ENCODE results near the gene CDKN2B.

The CDKN2B gene

DNA sequence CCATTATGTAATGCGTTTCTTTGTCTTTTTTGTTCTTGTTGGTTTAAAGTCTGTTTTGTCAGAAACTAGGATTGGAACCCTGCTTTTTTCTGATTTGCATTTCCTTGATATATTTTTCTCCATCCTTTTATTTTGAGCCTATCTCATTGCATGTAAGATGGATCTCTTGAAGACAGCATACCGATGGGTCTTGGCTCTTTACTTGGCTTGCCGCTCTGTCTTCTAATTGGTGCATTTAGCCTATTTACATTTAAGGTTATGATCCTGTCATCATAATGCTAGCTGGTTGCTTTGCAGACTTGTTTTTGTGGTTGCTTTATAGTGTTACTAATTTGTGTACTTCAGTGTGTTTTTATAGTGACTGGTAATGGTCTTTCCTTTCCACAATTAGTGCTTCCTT lies 13.3 kb upstream of the CDKN2B start:
- H3K27ac Mint-ChIP-seq: no peak overlapping the region
- peaks cover 9% of the 10 kb centered on the region for H3K36me3 Mint-ChIP-seq
- no peak for DNase-seq (ENCODE audit: low spot score in 2 of 2)
- peaks cover 2% of the 10 kb centered on the region for H3K27me3 Mint-ChIP-seq
- peaks cover 6% of the 10 kb centered on the region for H3K9me3 Mint-ChIP-seq
- ATAC-seq (ENCODE audit: low read depth): no peak
- H3K4me1 Mint-ChIP-seq: no peaks in the 10 kb centered on the region
- H3K4me3 Mint-ChIP-seq: no peak overlapping the region

DNA sequence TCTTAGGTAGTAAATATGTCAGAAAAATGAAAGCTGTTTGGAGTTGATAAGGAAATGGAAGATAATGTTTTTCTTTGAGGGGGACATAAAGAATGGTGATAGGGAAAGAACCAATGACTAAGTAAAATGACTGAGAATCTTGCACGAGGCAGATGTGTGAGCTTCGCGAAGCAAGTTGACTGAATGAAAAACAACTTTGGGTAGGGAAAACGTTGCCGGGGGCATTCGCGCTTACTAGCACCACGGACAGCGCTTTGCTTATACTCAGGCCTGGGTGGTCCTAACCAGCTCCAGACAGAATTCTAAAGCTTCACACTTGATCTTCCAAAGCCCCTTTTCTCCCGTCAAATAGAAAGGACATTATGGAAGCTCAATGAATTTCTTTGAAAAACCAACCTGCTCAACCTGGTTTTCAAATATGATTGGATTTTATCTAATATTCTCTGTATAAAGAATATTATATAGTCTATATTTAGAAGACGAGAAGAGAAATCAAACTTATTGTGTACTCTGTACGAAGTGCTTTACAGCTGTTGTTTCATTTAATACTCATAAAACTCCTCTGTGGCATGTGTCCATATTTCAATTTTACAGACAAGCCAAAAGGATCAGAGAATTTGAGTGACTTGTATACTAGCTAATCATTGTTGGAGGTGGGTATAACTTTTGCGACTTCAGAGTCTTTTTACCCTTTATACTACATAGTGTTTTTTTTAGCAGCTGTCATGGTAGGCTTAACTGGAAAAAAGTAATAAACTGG lies 1.9 kb upstream of the CDKN2B start:
- no peak overlapping the region for H3K4me3 Mint-ChIP-seq
- H3K27ac Mint-ChIP-seq: no peak overlapping the region
- DNase-seq (ENCODE audit: low spot score in 2 of 2) (no peak), ATAC-seq (ENCODE audit: low read depth) (no peak)
- H3K9me3 Mint-ChIP-seq: no peaks in the 10 kb centered on the region
- H3K27me3 Mint-ChIP-seq: peaks cover under 1% of the 10 kb centered on the region
- peaks cover 12% of the 10 kb centered on the region for H3K4me1 Mint-ChIP-seq
- no peaks in the 10 kb centered on the region for H3K36me3 Mint-ChIP-seq

GRCh38 chr9:22009506-22009867 lies 382 bp upstream of the CDKN2B start:
- peaks cover 10% of the 10 kb centered on the region for H3K27me3 Mint-ChIP-seq
- DNase-seq (ENCODE audit: low spot score in 2 of 2) (no peak), ATAC-seq (ENCODE audit: low read depth) (peak; percentile 48)
- H3K27ac Mint-ChIP-seq: peak overlapping the region; percentile 65
- no peaks in the 10 kb centered on the region for H3K36me3 Mint-ChIP-seq
- no peaks in the 10 kb centered on the region for H3K9me3 Mint-ChIP-seq
- peak overlapping the region; percentile 94 for H3K4me3 Mint-ChIP-seq
- H3K4me1 Mint-ChIP-seq: peaks cover 22% of the 10 kb centered on the region

DNA sequence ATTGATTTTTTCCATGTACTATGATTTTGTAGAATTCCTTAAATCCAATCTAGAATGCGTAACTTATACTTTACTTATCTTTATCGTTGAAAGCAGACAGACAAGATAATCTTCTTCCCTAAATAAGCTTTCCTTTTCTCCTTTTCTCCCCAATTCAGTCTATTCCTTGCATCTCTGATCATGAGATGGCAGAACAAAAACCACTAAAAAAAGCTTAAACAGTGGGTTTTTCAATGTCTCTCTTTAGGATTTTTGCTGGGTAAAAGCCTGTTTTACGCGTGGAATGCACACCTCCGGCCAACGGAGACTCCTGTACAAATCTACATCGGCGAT lies 755 bp downstream of the CDKN2B start:
- Mint-ChIP-seq H3K27ac (peak overlapping the region; percentile 65), H3K9me3 (no peaks in the 10 kb centered on the region), H3K36me3 (no peaks in the 10 kb centered on the region), H3K4me1 (peaks cover 25% of the 10 kb centered on the region), H3K27me3 (peaks cover 12% of the 10 kb centered on the region), H3K4me3 (peak overlapping the region; percentile 94)
- DNase-seq (ENCODE audit: low spot score in 2 of 2) (no peak), ATAC-seq (ENCODE audit: low read depth) (no peak)

- Mint-ChIP-seq H3K27me3 (peaks cover 12% of the 10 kb centered on the region), H3K4me1 (peaks cover 25% of the 10 kb centered on the region), H3K4me3 (no peak overlapping the region), H3K36me3 (no peaks in the 10 kb centered on the region), H3K9me3 (no peaks in the 10 kb centered on the region), H3K27ac (peak overlapping the region; percentile 33)
- DNase-seq (ENCODE audit: low spot score in 2 of 2): no peak
- no peak for ATAC-seq (ENCODE audit: low read depth)
These were observed 3.2 kb downstream of the CDKN2B start for GRCh38 chr9:22005702-22006606.

DNA sequence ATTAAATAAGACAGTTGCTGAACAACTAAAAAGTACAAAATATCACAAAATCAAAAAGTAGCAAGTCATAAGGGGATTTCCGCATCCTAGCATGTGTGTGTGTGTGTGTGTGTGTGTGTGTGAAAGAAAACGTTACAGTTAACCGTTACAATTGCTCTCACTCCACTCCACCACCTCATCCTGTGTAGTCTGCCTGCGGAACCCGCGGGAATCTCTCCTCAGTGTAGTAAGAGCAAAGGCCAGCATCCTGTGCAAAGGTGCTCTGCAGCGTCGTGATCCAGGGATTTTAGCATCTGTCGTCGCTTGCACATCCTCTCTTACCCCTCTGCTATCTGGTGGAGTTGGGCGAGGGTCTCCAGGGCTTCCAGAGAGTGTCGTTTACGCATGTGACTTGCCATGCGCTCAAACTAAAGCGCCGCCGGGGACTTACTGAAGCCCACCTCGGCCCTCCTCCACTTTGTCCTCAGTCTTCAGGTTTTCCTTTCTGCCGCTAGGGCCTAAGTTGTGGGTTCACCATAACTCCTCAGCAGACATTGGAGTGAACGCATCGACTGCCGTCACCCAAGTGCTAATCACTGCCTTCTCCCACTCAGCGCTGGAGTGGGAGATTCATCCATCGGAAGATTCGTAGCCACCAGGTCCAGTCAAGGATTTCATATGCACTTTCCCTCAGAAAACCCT lies 3.9 kb downstream of the CDKN2B start:
- H3K27ac Mint-ChIP-seq: peak overlapping the region; percentile 33
- DNase-seq (ENCODE audit: low spot score in 2 of 2) (peak in 1 of 2 donors; percentile 18), ATAC-seq (ENCODE audit: low read depth) (no peak)
- H3K27me3 Mint-ChIP-seq: peaks cover 12% of the 10 kb centered on the region
- no peaks in the 10 kb centered on the region for H3K36me3 Mint-ChIP-seq
- H3K9me3 Mint-ChIP-seq: no peaks in the 10 kb centered on the region
- H3K4me3 Mint-ChIP-seq: no peak overlapping the region
- peaks cover 21% of the 10 kb centered on the region for H3K4me1 Mint-ChIP-seq

DNA sequence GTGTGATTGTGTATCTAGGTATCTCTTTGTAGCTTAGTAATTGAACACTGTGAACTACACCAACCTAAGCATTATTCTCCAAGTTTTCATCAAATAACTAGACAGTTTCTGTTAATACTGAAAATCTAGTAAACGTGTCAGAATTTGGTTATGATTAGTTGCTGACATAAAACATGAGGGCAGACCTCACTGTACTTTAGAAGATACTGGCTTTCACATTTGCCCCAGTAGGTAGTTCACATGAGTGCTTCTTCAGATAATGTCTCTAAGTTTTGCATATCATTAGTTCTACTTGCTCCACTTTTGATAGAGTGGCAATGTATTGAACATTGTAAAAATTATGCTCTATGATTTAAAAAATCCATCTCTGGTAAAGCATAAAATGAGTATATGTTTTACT lies 7.1 kb downstream of the CDKN2B start:
- H3K4me3 Mint-ChIP-seq: no peak overlapping the region
- peaks cover 14% of the 10 kb centered on the region for H3K4me1 Mint-ChIP-seq
- DNase-seq (ENCODE audit: low spot score in 2 of 2) (no peak), ATAC-seq (ENCODE audit: low read depth) (no peak)
- H3K9me3 Mint-ChIP-seq: no peaks in the 10 kb centered on the region
- H3K27me3 Mint-ChIP-seq: peaks cover 12% of the 10 kb centered on the region
- H3K27ac Mint-ChIP-seq: no peak overlapping the region
- H3K36me3 Mint-ChIP-seq: no peaks in the 10 kb centered on the region

GRCh38 chr9:21998026-21998425 lies 11.1 kb downstream of the CDKN2B start:
- Mint-ChIP-seq H3K4me3 (no peak overlapping the region), H3K36me3 (no peaks in the 10 kb centered on the region), H3K27me3 (no peaks in the 10 kb centered on the region), H3K27ac (no peak overlapping the region), H3K9me3 (no peaks in the 10 kb centered on the region), H3K4me1 (peaks cover 16% of the 10 kb centered on the region)
- ATAC-seq (ENCODE audit: low read depth): no peak
- DNase-seq (ENCODE audit: low spot score in 2 of 2): no peak

- Mint-ChIP-seq H3K27me3 (no peaks in the 10 kb centered on the region), H3K9me3 (no peaks in the 10 kb centered on the region), H3K36me3 (no peaks in the 10 kb centered on the region), H3K27ac (no peak overlapping the region), H3K4me3 (no peak overlapping the region), H3K4me1 (peaks cover 16% of the 10 kb centered on the region)
- ATAC-seq (ENCODE audit: low read depth): no peak
- DNase-seq (ENCODE audit: low spot score in 2 of 2): no peak
These were observed 11.6 kb downstream of the CDKN2B start for GRCh38 chr9:21997480-21997879.

GRCh38 chr9:21996858-21997257 lies 12.2 kb downstream of the CDKN2B start:
- Mint-ChIP-seq H3K36me3 (no peaks in the 10 kb centered on the region), H3K9me3 (no peaks in the 10 kb centered on the region), H3K27me3 (no peaks in the 10 kb centered on the region), H3K4me3 (peak overlapping the region; percentile 96), H3K27ac (no peak overlapping the region), H3K4me1 (peaks cover 16% of the 10 kb centered on the region)
- ATAC-seq (ENCODE audit: low read depth) (no peak), DNase-seq (ENCODE audit: low spot score in 2 of 2) (no peak)

DNA sequence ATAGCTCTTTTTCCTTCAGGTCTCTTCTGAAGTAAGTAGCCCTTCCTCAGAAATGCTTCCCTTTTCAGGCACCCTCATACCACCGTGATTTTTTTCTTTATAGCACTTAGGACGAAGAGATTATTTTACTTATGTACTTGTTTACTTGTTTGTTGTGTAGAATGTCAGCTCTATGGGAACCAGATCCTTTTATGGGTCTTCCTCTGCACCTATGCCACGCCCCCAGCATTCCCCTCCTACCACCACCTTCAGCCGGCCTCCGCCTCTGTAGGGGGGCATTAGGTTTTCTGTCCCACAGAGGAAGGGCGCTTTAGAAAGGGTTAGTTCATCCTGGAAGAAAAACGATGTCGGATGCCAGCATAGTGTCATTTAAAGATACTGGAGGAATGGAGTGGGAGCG lies 12.7 kb downstream of the CDKN2B start:
- no peaks in the 10 kb centered on the region for H3K9me3 Mint-ChIP-seq
- H3K27me3 Mint-ChIP-seq: no peaks in the 10 kb centered on the region
- H3K4me3 Mint-ChIP-seq: peak overlapping the region; percentile 96
- ATAC-seq (ENCODE audit: low read depth) (no peak), DNase-seq (ENCODE audit: low spot score in 2 of 2) (no peak)
- H3K36me3 Mint-ChIP-seq: no peaks in the 10 kb centered on the region
- peak overlapping the region; percentile 95 for H3K27ac Mint-ChIP-seq
- H3K4me1 Mint-ChIP-seq: peaks cover 16% of the 10 kb centered on the region

- peak overlapping the region; percentile 95 for H3K27ac Mint-ChIP-seq
- peak; percentile 15 for ATAC-seq (ENCODE audit: low read depth)
- peaks cover 16% of the 10 kb centered on the region for H3K4me1 Mint-ChIP-seq
- peak overlapping the region; percentile 96 for H3K4me3 Mint-ChIP-seq
- H3K27me3 Mint-ChIP-seq: no peaks in the 10 kb centered on the region
- no peaks in the 10 kb centered on the region for H3K9me3 Mint-ChIP-seq
- peak; percentile 35 to 60 for DNase-seq (ENCODE audit: low spot score in 2 of 2)
- no peaks in the 10 kb centered on the region for H3K36me3 Mint-ChIP-seq
These were observed 13.3 kb downstream of the CDKN2B start for GRCh38 chr9:21995666-21996398.

DNA sequence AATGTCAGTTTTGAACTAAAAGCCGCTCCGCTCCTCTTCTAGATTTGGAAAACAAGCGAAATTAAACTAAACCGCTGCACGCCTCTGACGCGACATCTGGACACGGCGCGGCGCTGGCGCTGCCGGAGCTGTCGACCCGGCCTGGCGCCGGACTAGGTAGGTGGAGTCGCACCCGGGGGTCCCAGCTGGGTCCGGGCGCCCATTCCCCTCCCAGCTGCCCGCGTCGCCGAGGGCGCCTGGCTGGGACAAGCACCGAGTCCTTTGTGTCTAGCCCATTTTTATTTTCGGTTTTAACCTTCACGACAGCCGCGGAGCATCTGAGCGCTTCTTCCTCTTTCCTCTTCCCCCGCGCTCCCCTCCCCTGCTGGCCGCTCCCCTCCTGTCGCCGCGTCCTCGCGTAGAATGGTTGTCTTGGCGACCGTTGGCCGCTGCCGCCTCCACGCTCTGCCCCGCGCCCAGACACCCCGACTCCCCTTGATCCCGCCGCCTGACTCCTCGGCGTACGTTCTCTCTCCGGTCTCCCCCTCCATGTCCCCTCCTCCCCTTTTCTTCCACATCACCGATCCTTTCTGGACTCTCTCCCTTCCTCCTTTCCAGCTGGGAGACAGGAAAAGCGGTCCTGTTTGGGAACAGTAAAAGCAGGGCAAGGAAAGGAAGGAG lies 14.0 kb downstream of the CDKN2B start:
- H3K27me3 Mint-ChIP-seq: peaks cover 2% of the 10 kb centered on the region
- ATAC-seq (ENCODE audit: low read depth) (peak; percentile 80), DNase-seq (ENCODE audit: low spot score in 2 of 2) (peak; percentile 85 to 89)
- peak overlapping the region; percentile 96 for H3K4me3 Mint-ChIP-seq
- H3K9me3 Mint-ChIP-seq: no peaks in the 10 kb centered on the region
- peak overlapping the region; percentile 95 for H3K27ac Mint-ChIP-seq
- peaks cover 2% of the 10 kb centered on the region for H3K36me3 Mint-ChIP-seq
- H3K4me1 Mint-ChIP-seq: peaks cover 16% of the 10 kb centered on the region
